ENCODE measurements around the gene GOLGA7B.
"Not testable (repeated sequence)": the region's sequence is repeated elsewhere in the genome, so short reads cannot be mapped to it uniquely, and the experiment has no call there.

Gene GOLGA7B

DNA sequence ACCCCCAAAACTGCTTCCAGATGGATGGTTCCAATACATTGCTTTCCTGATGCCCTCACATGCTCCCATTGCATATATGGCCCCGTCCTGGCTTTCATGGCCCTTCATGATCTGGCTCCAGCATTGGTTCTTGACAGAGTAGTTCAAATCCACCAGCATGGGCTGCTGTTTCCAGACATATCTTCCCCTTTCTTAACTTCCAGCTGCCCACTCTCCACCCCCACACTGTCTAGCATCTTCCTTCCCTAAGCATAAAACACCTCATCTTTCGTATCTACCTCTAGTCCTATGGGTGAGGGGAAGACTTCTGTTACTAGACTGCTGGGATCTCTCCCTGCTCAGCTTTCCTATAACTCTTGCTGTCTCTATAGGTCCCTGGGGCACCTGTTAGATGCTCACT lies 13.2 kb upstream of the GOLGA7B start:
- DNase-seq = no peak

- DNase-seq = no peak
These were observed 11.6 kb upstream of the GOLGA7B start for GRCh38 chr10:97838091-97838490.

GRCh38 chr10:97841166-97841565 lies 8.5 kb upstream of the GOLGA7B start:
- DNase-seq = not testable (repeated sequence)

GRCh38 chr10:97842114-97842513 lies 7.5 kb upstream of the GOLGA7B start:
- DNase-seq = not testable (repeated sequence)

DNA sequence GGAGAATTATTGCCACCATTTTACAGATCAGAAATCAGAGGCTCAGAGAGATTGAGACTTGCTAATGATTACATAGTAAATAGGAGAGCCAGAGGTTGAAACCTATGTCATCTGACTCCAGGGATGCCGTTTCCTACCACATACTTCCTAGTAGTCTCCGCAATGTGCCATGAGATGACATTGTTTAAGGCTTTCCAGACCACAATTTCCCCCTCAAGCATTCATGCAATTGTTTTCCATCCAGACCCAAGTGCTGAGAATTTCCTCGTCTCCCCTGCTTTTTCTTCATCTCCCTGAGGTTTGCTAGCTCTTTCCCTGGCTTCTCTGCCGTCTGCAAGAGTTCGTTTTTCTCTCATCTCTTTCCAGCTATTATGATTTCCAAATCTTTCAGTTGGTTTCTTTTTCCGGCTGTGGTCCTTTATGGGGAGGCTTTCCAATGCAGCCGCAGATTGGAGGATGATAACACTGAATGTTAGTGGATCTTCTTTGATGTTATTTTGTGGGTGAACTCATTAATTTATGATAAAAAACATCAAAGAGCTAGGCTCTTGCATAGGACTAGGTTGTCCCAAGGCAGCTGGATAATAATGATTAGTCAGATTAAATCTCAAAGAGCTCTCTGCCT lies 6.9 kb upstream of the GOLGA7B start:
- DNase-seq = no peak

DNA sequence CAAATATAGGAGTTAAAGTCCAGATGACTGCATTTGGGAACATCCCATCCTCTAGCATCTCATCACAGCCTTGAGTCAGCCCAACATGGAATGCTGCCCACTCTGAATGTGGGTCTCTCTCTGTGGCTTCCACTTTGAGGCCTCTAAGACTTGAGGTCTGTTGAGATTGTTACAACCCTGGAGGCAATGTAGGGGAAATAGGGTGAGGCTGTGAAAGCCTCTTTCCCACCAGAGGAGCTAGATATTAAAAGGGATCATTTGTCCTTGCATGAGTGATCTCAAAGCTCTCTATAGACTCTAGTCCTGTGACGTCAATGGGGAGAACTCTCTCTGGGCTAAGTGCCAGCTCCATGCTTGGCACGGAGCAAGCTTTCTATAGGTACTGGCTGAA lies 6.4 kb upstream of the GOLGA7B start:
- DNase-seq = no peak

- DNase-seq = not testable (repeated sequence)
These were observed 5.7 kb upstream of the GOLGA7B start for GRCh38 chr10:97843972-97844371.

DNA sequence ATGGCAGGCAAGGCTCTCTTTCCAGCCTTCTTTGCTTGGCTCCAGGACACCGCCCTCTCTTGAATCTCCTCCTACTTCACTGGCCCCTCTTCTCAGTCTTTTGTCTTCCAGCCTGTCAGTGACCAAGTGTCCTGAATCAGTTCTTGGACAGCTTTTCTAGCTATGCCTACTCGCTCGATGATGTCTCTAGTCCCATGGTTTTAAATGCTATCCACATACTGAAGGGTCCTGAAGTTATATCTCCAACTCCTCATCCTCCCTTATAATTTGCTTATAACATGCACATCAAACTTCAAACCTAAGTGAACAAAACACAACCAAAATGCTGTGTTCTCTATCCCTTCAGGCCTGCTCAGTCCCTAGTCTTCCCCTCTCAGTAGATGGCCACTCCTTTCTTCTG lies 5.0 kb upstream of the GOLGA7B start:
- DNase-seq = no peak

DNA sequence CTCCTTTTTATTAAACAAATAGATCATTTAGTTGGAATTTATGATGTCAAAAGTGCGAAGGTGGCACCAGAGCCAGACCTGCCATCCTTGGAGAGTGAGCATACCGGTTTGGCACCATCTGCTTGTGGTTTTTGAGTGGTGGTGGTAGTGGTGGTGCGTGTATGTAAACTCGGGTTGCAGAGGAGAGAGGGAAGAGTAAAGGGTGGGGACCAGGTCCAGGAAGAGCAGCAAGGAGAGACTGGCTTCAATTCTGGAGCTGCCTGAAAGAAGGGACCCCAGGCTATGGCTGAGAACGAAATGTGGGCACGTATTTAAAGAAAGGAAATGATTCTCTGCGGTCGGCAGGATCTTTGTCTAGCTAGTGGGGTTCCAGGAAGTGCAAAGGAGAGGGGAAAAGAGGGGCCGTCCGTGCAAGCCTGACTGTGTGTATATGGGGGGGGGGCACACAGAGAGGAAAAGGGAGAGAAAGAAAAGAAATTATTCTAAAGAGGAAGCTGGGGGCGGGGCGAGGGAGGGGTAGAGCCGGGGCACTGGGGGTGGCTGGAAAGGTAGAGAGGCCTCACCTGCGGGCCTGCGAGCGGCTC lies 448 bp upstream of the GOLGA7B start:
- no peak for DNase-seq

DNA sequence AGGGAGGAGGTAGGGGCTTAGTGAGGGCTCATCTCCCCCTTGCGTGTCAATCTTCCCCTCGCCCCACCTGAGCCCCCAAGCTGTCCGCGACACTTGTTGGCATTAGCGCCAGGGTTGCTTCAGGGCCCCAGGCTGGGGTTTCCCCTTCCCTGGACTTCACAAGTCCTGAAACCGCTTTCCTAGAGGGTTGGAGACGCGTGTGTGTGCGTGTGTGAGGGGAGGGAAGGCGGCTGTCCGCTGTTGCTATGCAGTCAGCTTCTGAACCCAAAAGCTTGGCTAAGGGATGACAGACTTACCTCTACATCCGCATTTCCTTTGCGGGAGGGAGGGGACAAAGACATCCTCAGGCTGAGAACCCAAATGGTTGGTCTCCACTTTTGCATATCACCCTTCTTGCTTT lies 803 bp downstream of the GOLGA7B start:
- DNase-seq = no peak

DNA sequence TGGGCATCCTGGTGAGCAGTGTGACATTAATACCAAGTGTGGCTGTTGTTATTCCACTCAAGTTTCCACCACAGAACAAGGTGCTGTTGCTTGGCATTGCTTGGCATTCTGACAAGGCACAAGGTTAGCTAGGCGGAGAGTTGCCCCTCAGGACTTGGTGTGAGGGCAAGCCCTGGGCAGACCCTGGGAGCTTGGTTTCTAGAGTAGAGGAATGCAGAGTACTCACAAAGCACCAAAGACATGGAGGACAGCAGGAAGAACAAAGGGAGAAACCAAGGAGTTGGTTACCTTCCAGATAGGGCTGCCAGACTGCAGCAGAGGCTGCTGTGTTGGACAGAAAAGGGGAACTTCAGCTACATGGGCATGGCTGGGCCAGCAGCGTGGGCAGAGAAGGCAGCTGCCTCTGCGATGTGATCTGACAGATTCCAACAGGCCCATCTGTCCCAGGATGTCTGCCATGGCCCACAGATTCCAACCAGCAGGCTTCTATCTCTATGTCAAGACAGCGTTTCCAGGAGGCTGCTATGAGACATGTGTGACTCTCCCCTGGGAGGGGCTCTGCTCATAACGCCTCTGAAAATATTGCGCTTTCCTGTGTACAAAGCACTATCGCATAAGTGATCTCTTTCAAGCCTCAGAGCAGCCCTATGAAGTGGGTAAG lies 1.8 kb downstream of the GOLGA7B start:
- no peak for DNase-seq

GRCh38 chr10:97852277-97852676 lies 2.6 kb downstream of the GOLGA7B start:
- no peak for DNase-seq

DNA sequence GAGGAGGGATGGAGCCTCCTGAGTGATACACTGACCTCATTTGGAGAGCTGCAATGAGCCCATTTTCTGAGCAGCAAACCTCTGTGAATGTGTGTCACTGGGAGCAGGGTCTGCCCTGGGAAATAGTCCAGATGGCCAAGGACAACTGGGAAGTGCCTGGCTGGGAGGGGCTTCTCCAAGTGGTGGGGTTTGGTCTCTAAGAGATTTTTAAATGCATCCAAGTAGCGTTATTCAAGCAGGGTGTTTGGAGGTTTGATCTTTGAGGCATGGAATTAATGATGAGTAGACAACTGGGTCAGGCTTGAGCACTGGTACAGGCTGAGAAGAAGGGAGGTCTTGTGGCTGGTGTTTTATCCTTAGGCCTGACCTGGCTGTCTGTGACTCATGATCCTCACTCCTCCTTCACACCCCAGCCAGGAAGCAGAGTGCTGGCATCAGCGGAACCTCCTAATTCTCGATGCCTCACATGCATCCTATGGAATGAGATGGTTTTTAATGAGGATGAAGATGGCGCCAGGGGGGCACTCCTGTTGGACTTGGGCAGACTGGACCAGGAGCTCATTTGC lies 3.3 kb downstream of the GOLGA7B start:
- no peak for DNase-seq

GRCh38 chr10:97854743-97855142 lies 5.1 kb downstream of the GOLGA7B start:
- no peak for DNase-seq

- DNase-seq = no peak
These were observed 8.4 kb downstream of the GOLGA7B start for GRCh38 chr10:97858001-97858439.

DNA sequence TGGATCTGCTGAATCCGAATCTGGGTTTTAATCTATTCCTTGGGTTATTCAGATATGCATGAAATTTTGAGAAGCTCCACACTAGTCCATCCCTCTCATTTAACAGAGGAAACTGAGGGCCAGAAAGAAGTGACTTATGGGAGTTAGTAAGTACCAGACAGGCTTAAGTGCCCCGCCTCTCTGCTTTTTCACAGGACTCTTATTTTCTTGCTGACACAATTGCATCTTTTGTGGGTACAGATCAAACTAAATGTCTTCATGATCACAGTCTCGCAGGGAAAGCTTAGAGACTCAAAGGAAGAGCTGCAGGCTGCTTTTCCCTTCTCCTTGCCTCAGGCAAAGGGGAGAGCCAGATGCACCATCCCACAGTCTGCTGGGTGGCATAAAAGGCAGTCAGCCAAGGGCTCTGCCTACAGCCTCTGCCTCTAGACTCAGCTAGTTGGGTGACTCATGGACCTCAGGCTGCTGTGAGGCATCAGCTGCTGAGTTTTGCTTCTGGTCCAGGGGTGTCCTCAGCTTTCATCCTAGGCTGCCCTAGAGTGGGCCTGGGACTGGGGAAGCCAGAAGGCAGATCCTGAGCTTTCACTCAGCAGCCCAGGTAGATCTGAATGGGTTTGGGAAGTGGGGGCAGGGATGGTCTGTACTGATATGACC lies 11.6 kb downstream of the GOLGA7B start:
- DNase-seq = peak; percentile 74

GRCh38 chr10:97861924-97862323 lies 12.3 kb downstream of the GOLGA7B start:
- DNase-seq = no peak

- DNase-seq = no peak
These were observed 14.2 kb downstream of the GOLGA7B start for GRCh38 chr10:97863808-97864207.

DNA sequence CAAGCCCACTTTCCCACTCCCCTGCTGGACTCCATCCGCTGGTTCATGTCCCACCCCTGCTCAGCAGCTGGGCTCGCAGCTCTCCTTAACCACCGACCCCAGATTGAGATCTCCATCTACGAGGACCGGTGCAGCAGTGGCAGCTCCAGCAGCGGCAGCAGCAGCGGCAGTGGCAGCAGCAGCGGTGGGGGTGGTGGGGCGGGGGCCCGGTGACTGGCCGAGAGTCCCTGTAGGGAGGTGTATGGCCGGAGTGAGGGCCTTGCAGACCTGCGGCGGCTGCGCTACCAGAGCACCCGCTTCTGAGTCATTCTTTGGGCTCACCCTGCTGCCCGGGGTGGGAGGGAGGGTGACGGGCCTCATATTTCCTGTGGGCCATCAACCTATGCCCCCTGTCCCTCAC lies 15.8 kb downstream of the GOLGA7B start:
- DNase-seq = no peak

DNA sequence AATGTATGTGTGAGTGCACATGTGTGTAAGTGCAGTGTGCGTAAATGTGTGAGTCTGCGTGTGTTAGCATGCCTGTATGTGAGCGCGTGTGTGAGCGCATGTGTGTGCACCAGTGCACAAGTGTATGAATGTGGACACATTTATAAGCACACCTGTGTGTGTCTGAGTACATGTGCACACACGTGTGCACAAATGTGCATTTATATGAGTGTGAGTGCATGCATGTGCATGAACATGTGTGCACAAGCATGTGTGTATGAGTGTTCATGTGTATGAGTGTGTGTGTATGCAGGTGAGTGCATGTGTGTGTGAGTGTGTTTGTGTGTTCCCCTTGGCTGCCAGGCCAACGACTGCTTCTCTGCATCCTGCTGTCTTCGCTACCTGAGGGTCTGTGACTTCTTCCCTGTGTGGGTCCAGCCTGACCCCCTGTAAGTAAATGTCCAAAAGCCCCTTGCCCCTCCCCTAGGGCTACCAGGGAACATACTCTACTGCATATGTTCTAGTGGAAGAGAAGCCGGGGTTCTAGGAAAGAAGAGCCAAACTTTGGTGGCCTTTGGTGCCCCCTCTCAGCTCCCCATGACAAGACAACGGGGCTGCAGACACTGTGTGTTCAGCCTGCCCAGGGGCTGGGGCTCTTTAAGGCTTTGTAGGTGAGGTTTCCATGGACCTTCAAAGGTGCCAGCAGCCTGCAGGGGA lies 17.0 kb downstream of the GOLGA7B start:
- DNase-seq = no peak

GRCh38 chr10:97867220-97867800 lies 17.7 kb downstream of the GOLGA7B start:
- no peak for DNase-seq

DNA sequence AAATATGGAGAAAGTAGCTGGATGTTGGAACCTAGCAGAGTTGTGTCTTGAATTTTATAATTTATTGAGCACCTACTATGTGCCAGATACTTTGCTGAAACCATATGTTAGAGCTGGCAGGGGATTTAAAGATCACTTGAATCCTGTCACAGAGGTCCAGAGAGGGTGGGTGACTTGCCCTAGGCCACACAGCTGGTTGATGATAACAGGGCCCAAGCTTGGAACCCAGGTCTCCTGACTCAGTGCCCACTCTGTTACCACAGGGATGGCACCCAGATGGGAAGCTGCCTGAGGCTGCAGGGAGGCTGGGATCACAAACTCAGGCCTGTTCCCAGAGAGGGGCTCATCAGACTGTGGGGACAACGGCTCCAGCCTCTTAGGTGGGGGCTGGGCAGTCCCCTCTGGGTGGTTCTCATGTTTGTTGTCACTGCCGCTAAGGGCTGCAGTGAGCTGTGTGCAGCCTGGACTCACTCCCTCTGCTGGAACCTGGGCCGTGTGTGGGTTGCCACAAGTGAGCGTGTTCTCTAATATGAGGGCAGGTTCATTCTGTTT lies 18.6 kb downstream of the GOLGA7B start:
- no peak for DNase-seq
